K562 (cell line): Measurements from ENCODE around the gene B4GALT4. TPM values are rescaled to one million over a fixed set of nuclear protein-coding genes. Genes with fewer than 3 reads are reported as not detected.
A peak's percentile ranks its signal among the peaks of the same experiment; 100 is the strongest.

ENCODE experiments used
- ASH1L ChIP-seq: fragments of 450-650 bp; IDR thresholded peaks from 2 replicates; pipeline ENCODE4 v1.6.1; 2018; ENCODE audit warnings: borderline replicate concordance, mild to moderate bottlenecking, low read depth; ENCODE audit not compliant: partially characterized antibody
- BHLHE40 ChIP-seq: IDR thresholded peaks from 2 replicates; pipeline ENCODE4 v1.6.1; 2011; ENCODE audit warnings: low read length, improper control_type of control experiment
- KLF10 ChIP-seq: fragments of 250-450 bp; sonication (Bioruptor Pico); IDR thresholded peaks from 2 replicates; pipeline ENCODE4 v1.6.1; 2021; ENCODE audit warnings: matching md5 sums
- POLR2H ChIP-seq: IDR thresholded peaks from 2 replicates; pipeline ENCODE4 v1.6.1; 2016; ENCODE audit warnings: missing genetic modification characterization, low read depth, mild to moderate bottlenecking, control low read depth, missing compliant biosample characterization, moderate library complexity
- SIN3A ChIP-seq, 2 experiments: fragments of 150-350 bp in 1 of 2; IDR thresholded peaks; 2 replicates each; pipeline ENCODE4 v1.6.1; 2011 to 2016; ENCODE audit warnings: borderline replicate concordance in 2 of 2, low read depth in 2 of 2, low read length in 2 of 2, mild to moderate bottlenecking in 2 of 2, moderate library complexity in 2 of 2; ENCODE audit not compliant: control insufficient read depth in 1 of 2
- TBP ChIP-seq: optimal IDR thresholded peaks from 2 replicates; pipeline ENCODE3; 2011; ENCODE audit warnings: low read depth, low read length, improper control_type of control experiment
- TSC22D4 ChIP-seq: fragments of 450-650 bp; IDR thresholded peaks from 2 replicates; pipeline ENCODE4 v1.6.1; 2016; ENCODE audit warnings: missing genetic modification characterization, missing biosample characterization, control low read depth
- U2AF1 ChIP-seq: fragments of 200-400 bp; formaldehyde crosslinking; optimal IDR thresholded peaks from 2 replicates; pipeline ENCODE3; 2017; ENCODE audit warnings: mild to moderate bottlenecking, low read depth, low read length, moderate library complexity
- ZBTB7A ChIP-seq: IDR thresholded peaks from 2 replicates; pipeline ENCODE4 v1.6.1; 2011; ENCODE audit warnings: low read depth, mild to moderate bottlenecking, low read length, moderate library complexity, borderline replicate concordance; ENCODE audit not compliant: control insufficient read depth
- ZNF12 ChIP-seq: sonication (generic); formaldehyde crosslinking; IDR thresholded peaks from 2 replicates; pipeline ENCODE4 v1.4.0; 2020; ENCODE audit warnings: mild to moderate bottlenecking, missing genetic modification reagents
- ZNF274 ChIP-seq: IDR thresholded peaks from 2 replicates; pipeline ENCODE4 v1.6.1; 2011; ENCODE audit warnings: low read depth, mild to moderate bottlenecking, low read length, moderate library complexity, borderline replicate concordance
- polyA plus RNA-seq, 8 experiments: library from polyadenylated mRNA; depleted of rRNA in 4 of 8; stranded (reverse) in 5 of 8; unstranded in 3 of 8; fragments of >200 nt; fragmentation: Nextera tagmentation in 2 of 8; fragmentation: Illumina TruSeq in 1 of 8; extraction: Ambion mirVana in 2 of 8; extraction: Trizol in 1 of 8; gene quantifications; 2 replicates each; pipeline versions ENCODE4 v1.2.1 to v1.2.3, GENCODE V29; 2011 to 2014; ENCODE audit warnings: inconsistent platforms in 1 of 8, missing spikeins in 1 of 8
- total RNA-seq, 7 experiments: library from RNA; depleted of rRNA in 6 of 7; stranded (reverse); fragments of >200 nt in 6 of 7; fragmentation: Illumina TruSeq in 2 of 7; extraction: Trizol in 2 of 7; gene quantifications; 2 replicates each; pipeline versions ENCODE4 v1.2.1 to v1.2.3, GENCODE V29; 2011 to 2021; ENCODE audit warnings: low replicate concordance in 1 of 7
- TF ChIP-seq, protein P1 (sequence below), 2 experiments: fragments of 450-650 bp in 1 of 2; sonication (generic) in 1 of 2; formaldehyde crosslinking in 1 of 2; IDR thresholded peaks; 2 replicates each; pipeline versions ENCODE4 v1.7.1 to v1.9.0; 2016 to 2022; ENCODE audit warnings: inconsistent platforms in 1 of 2, mild to moderate bottlenecking in 1 of 2, missing genetic modification reagents in 1 of 2

B4GALT4 gene
- total and polyA plus RNA-seq, 9 of the 15 experiments (the other 6 are each of a cell fraction or from before 2014, with no cell fraction given) = 8.2 to 17.8 (median 12.2) TPM

- TF ChIP-seq, protein P1, sequence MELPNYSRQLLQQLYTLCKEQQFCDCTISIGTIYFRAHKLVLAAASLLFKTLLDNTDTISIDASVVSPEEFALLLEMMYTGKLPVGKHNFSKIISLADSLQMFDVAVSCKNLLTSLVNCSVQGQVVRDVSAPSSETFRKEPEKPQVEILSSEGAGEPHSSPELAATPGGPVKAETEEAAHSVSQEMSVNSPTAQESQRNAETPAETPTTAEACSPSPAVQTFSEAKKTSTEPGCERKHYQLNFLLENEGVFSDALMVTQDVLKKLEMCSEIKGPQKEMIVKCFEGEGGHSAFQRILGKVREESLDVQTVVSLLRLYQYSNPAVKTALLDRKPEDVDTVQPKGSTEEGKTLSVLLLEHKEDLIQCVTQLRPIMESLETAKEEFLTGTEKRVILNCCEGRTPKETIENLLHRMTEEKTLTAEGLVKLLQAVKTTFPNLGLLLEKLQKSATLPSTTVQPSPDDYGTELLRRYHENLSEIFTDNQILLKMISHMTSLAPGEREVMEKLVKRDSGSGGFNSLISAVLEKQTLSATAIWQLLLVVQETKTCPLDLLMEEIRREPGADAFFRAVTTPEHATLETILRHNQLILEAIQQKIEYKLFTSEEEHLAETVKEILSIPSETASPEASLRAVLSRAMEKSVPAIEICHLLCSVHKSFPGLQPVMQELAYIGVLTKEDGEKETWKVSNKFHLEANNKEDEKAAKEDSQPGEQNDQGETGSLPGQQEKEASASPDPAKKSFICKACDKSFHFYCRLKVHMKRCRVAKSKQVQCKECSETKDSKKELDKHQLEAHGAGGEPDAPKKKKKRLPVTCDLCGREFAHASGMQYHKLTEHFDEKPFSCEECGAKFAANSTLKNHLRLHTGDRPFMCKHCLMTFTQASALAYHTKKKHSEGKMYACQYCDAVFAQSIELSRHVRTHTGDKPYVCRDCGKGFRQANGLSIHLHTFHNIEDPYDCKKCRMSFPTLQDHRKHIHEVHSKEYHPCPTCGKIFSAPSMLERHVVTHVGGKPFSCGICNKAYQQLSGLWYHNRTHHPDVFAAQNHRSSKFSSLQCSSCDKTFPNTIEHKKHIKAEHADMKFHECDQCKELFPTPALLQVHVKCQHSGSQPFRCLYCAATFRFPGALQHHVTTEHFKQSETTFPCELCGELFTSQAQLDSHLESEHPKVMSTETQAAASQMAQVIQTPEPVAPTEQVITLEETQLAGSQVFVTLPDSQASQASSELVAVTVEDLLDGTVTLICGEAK (IDR thresholded peaks at IDR 0.05) = no peak
- TF ChIP-seq, protein P1 (CRISPR knock-in tag; IDR thresholded peaks at IDR 0.05) = no peak
- peak; percentile 83 for TF ChIP-seq TBP
- peak; percentile 42; the same call in 1 of the 2 replicates for TF ChIP-seq ZBTB7A
- no peak for TF ChIP-seq ZNF274
- peak; percentile 76 for TF ChIP-seq U2AF1
- TF ChIP-seq ZNF12 (CRISPR knock-in tag) = no peak
- no peak for TF ChIP-seq SIN3A (IDR thresholded peaks at IDR 0.05; ENCODE audit: borderline replicate concordance in 2 of 2, control insufficient read depth in 1 of 2, low read depth in 2 of 2, low read length in 2 of 2)
- TF ChIP-seq BHLHE40 = peak; percentile 81
- TF ChIP-seq POLR2H = peak; percentile 42; the same call in 1 of the 2 replicates
- TF ChIP-seq TSC22D4 (tag) = no peak
- no peak for TF ChIP-seq ASH1L
- no peak for TF ChIP-seq KLF10
Observed at GRCh38 chr3:119240591-119241434, at the start of gene B4GALT4 (continued).
